Measurements from ENCODE around the gene ADM5. TPM values are rescaled to one million over a fixed set of nuclear protein-coding genes. Genes with fewer than 3 reads are reported as not detected.
"Not testable (repeated sequence)": the region's sequence is repeated elsewhere in the genome, so short reads cannot be mapped to it uniquely, and the experiment has no call there.

Gene ADM5
- total RNA-seq, 1 donor from 2014 or later: 3.2 TPM

DNA sequence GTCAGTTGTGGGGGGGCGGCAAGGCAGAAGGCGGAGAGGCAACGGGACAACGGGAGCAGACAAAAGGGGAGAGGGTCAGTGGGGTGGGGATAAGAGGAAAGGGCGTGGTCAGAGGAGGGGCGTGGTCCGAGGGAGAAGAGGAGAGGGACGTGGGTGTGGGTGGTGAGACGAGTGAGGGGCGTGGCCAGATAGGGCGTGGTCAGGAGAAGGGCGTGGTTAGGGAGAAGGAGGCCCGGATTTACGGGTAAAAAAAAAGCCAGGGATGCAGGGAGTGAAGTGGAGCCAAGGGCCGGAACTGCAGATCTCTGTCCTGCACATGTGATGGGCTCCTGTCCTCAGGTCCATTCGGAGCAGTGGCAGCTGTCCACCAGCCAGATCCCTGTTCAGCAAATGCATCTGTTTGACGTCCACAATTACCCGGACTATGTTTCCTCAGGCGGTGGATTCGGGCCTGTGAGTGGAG is 23.0 kb downstream of the ADM5 start:
- H3K27me3 Mint-ChIP-seq (ENCODE audit: unreplicated experiment): peaks cover 4% of the 10 kb centered on the region
- TF ChIP-seq, protein P1, sequence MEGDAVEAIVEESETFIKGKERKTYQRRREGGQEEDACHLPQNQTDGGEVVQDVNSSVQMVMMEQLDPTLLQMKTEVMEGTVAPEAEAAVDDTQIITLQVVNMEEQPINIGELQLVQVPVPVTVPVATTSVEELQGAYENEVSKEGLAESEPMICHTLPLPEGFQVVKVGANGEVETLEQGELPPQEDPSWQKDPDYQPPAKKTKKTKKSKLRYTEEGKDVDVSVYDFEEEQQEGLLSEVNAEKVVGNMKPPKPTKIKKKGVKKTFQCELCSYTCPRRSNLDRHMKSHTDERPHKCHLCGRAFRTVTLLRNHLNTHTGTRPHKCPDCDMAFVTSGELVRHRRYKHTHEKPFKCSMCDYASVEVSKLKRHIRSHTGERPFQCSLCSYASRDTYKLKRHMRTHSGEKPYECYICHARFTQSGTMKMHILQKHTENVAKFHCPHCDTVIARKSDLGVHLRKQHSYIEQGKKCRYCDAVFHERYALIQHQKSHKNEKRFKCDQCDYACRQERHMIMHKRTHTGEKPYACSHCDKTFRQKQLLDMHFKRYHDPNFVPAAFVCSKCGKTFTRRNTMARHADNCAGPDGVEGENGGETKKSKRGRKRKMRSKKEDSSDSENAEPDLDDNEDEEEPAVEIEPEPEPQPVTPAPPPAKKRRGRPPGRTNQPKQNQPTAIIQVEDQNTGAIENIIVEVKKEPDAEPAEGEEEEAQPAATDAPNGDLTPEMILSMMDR (IDR thresholded peaks at IDR 0.05; ENCODE audit: partially characterized antibody, unreplicated experiment): no peak
- H3K4me1 Mint-ChIP-seq (ENCODE audit: low read depth, unreplicated experiment): no peaks in the 10 kb centered on the region
- H3K36me3 Mint-ChIP-seq (ENCODE audit: unreplicated experiment): peaks cover 4% of the 10 kb centered on the region
- H3K4me3 Mint-ChIP-seq (ENCODE audit: unreplicated experiment): no peak overlapping the region
- H3K9me3 Mint-ChIP-seq (ENCODE audit: unreplicated experiment): peaks cover 2% of the 10 kb centered on the region
- no peak overlapping the region for H3K27ac Mint-ChIP-seq (ENCODE audit: unreplicated experiment)
- DNase-seq: peak; percentile 65

DNA sequence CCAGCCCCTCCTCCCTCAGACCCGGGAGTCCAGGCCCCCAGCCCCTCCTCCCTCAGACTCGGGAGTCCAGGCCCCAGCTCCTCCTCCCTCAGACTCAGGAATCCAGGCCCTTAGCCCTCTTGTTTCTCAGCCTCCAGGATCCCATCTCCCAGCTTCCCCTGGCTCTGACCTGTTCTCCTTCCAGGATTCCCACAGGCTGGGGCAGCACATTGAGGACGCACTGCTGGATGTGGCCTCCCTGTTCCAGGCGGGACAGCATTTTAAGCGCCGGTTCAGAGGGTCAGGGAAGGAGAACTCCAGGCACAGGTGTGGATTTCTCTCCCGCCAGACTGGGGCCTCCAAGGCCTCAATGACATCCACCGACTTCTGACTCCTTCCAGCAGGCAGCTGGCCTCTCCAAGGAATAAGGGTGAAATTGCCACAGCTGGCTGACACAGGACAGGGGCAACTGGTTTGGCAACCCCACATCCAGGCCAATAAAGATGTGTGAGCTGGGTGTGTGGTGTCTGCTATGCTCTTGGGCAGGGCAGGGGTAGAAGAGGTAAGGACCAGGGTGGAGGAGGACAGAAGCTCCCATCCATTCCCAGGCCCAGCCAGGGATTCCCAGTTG is 23.9 kb downstream of the ADM5 start:
- Mint-ChIP-seq H3K27me3 (ENCODE audit: unreplicated experiment) (peaks cover 4% of the 10 kb centered on the region), H3K9me3 (ENCODE audit: unreplicated experiment) (peaks cover 2% of the 10 kb centered on the region), H3K4me1 (ENCODE audit: low read depth, unreplicated experiment) (no peaks in the 10 kb centered on the region), H3K36me3 (ENCODE audit: unreplicated experiment) (peaks cover 4% of the 10 kb centered on the region), H3K4me3 (ENCODE audit: unreplicated experiment) (no peak overlapping the region), H3K27ac (ENCODE audit: unreplicated experiment) (no peak overlapping the region)
- TF ChIP-seq, protein P1 (IDR thresholded peaks at IDR 0.05; ENCODE audit: partially characterized antibody, unreplicated experiment): no peak
- DNase-seq: no peak

DNA sequence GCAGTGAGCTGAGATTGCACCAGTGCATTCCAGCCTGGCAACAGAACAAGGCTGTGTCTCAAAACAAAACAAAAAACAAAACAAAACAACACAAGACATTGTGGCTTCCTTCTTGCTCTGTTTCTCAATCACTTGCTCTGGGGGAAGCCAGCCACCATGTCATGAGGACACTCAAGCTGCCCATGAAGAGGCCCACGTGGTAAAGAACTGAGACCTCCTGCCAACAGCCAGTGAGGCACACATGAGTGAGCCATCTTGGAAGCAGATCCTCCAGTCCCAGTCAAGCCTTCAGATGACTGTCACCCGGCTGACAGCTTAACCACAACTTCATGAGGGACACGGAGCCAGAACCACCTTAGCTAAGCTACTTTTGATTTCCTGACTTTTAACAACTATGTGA is 26.8 kb downstream of the ADM5 start:
- Mint-ChIP-seq H3K4me3 (ENCODE audit: unreplicated experiment) (no peak overlapping the region), H3K4me1 (ENCODE audit: low read depth, unreplicated experiment) (no peaks in the 10 kb centered on the region), H3K27ac (ENCODE audit: unreplicated experiment) (no peak overlapping the region), H3K27me3 (ENCODE audit: unreplicated experiment) (peaks cover 4% of the 10 kb centered on the region), H3K9me3 (ENCODE audit: unreplicated experiment) (peaks cover 2% of the 10 kb centered on the region), H3K36me3 (ENCODE audit: unreplicated experiment) (peaks cover 4% of the 10 kb centered on the region)
- TF ChIP-seq, protein P1 (IDR thresholded peaks at IDR 0.05; ENCODE audit: partially characterized antibody, unreplicated experiment): no peak
- DNase-seq: no peak

DNA sequence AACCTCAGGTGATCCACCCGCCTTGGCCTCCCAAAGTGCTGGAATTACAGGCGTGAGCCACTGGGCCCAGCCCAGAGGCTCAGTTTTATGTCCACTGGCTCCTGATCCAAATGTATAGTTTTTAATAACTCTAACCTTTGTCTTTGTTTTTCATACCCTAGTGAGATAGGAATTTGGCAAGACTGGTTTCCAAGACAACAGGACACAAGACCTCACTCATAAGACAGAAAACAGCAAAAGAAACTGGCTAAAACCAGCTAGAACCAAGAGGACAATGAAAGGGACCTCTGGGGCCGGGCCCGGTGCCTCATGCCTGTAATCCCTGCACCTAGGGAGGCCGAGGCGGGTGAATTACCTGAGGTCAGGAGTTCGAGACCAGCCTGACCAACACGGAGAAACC is 29.1 kb downstream of the ADM5 start:
- H3K27me3 Mint-ChIP-seq (ENCODE audit: unreplicated experiment): peaks cover 2% of the 10 kb centered on the region
- TF ChIP-seq, protein P1 (IDR thresholded peaks at IDR 0.05; ENCODE audit: partially characterized antibody, unreplicated experiment): no peak
- H3K9me3 Mint-ChIP-seq (ENCODE audit: unreplicated experiment): peaks cover 2% of the 10 kb centered on the region
- H3K4me1 Mint-ChIP-seq (ENCODE audit: low read depth, unreplicated experiment): no peaks in the 10 kb centered on the region
- H3K36me3 Mint-ChIP-seq (ENCODE audit: unreplicated experiment): peaks cover 4% of the 10 kb centered on the region
- no peak for DNase-seq
- no peak overlapping the region for H3K27ac Mint-ChIP-seq (ENCODE audit: unreplicated experiment)
- H3K4me3 Mint-ChIP-seq (ENCODE audit: unreplicated experiment): no peak overlapping the region

DNA sequence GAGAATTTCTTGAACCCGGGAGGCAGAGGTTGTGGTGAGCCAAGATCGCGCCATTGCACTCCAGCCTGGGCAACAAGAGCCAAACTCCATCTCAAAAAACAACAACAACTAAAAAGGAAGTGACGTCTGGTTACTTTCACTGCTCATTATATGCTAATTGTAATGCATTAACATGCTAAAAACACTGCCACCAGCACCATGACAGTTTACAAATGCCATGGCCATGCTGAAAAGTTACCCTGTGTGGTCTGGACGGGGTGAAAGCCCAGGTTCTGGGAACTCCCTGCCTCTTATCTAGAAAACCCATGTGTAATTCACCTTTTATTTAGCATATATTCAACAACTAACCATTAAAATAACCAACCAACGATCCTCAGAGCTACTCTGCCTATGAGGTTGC is 29.6 kb downstream of the ADM5 start:
- no peak overlapping the region for H3K27ac Mint-ChIP-seq (ENCODE audit: unreplicated experiment)
- H3K4me3 Mint-ChIP-seq (ENCODE audit: unreplicated experiment): no peak overlapping the region
- H3K27me3 Mint-ChIP-seq (ENCODE audit: unreplicated experiment): peaks cover 2% of the 10 kb centered on the region
- H3K36me3 Mint-ChIP-seq (ENCODE audit: unreplicated experiment): peaks cover 4% of the 10 kb centered on the region
- H3K9me3 Mint-ChIP-seq (ENCODE audit: unreplicated experiment): peaks cover 2% of the 10 kb centered on the region
- TF ChIP-seq, protein P1 (IDR thresholded peaks at IDR 0.05; ENCODE audit: partially characterized antibody, unreplicated experiment): no peak
- no peak for DNase-seq
- no peaks in the 10 kb centered on the region for H3K4me1 Mint-ChIP-seq (ENCODE audit: low read depth, unreplicated experiment)

DNA sequence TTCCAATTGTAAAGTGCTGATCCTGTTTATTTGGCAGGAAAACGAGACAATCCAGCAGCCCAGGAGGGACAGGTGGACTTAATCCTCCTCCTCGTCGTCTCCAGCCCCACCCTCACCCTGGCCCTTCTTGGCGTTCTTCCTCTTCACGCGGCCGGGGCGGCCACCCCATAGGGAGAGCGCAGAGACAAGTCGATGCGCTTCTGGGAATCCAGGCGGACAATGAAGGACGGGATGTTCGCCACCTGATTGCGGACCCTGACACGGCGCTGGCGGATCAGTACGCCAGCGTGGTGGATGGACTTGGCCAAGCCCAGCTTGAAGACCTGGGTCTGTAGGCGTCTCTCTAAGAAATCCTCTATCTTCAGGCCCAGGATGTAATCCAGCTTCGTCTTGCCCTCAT is 30.0 kb downstream of the ADM5 start:
- H3K9me3 Mint-ChIP-seq (ENCODE audit: unreplicated experiment); H3K4me3 Mint-ChIP-seq (ENCODE audit: unreplicated experiment); H3K27ac Mint-ChIP-seq (ENCODE audit: unreplicated experiment): not testable (repeated sequence)

More for the DNA sequence above, 30.0 kb downstream of the ADM5 start:
- not testable (repeated sequence) for DNase-seq; H3K27me3 Mint-ChIP-seq (ENCODE audit: unreplicated experiment); H3K4me1 Mint-ChIP-seq (ENCODE audit: low read depth, unreplicated experiment); H3K36me3 Mint-ChIP-seq (ENCODE audit: unreplicated experiment)
